C4-2B (cell line): ENCODE measurements around the gene FIG4.
"Not testable (repeated sequence)": the region's sequence is repeated elsewhere in the genome, so short reads cannot be mapped to it uniquely, and the experiment has no call there.

Source experiments
- H3K27ac ChIP-seq: fragments of 450-650 bp; 2 replicates; pipeline ENCODE4 v1.5.1; 2017
- CTCF ChIP-seq: fragments of 450-650 bp; conservative IDR thresholded peaks from 2 replicates; pipeline ENCODE4 v1.5.1; 2017; ENCODE audit warnings: mild to moderate bottlenecking
- ZFX ChIP-seq: fragments of 450-650 bp; IDR thresholded peaks from 2 replicates; pipeline ENCODE4 v1.6.1; 2017

Gene FIG4

GRCh38 chr6:109669811-109670210 is 21.3 kb upstream of the FIG4 start:
- TF ChIP-seq ZFX (no peak), CTCF (no peak)
- H3K27ac ChIP-seq: no peak overlapping the region

- H3K27ac ChIP-seq: no peak overlapping the region
- no peak for TF ChIP-seq CTCF
- TF ChIP-seq ZFX: no peak
Measured at GRCh38 chr6:109671733-109672132, 19.4 kb upstream of the FIG4 start.

GRCh38 chr6:109672175-109672574 is 18.9 kb upstream of the FIG4 start:
- TF ChIP-seq ZFX: no peak
- no peak for TF ChIP-seq CTCF

GRCh38 chr6:109672839-109673238 is 18.3 kb upstream of the FIG4 start:
- TF ChIP-seq CTCF (no peak), ZFX (no peak)
- no peak overlapping the region for H3K27ac ChIP-seq

More at GRCh38 chr6:109672175-109672574, 18.9 kb upstream of the FIG4 start:
- H3K27ac ChIP-seq: no peak overlapping the region

- no peak overlapping the region for H3K27ac ChIP-seq
- TF ChIP-seq CTCF (no peak), ZFX (no peak)
Measured at GRCh38 chr6:109676724-109677123, 14.4 kb upstream of the FIG4 start.

- no peak overlapping the region for H3K27ac ChIP-seq
- TF ChIP-seq CTCF: no peak
- TF ChIP-seq ZFX: no peak
Measured at GRCh38 chr6:109678240-109678639, 12.9 kb upstream of the FIG4 start.

- H3K27ac ChIP-seq: not testable (repeated sequence)
Measured at GRCh38 chr6:109678661-109679505, 12.2 kb upstream of the FIG4 start.
